NK-92 treated with Interleukin-12 subunit alpha and Interleukin-12 subunit beta, amount 100 ng/mL, for 24 hours (cell line): ENCODE measurements around the gene LPP.

Source experiments
- DNase-seq: peaks from one replicate; lab custom pipeline; 2025; lab: John Stamatoyannopoulos, UW

LPP gene

GRCh38 chr3:188516515-188516914 is 362.6 kb downstream of the LPP start:
- DNase-seq, result no peak

GRCh38 chr3:188518416-188518815 is 364.5 kb downstream of the LPP start:
- DNase-seq, result no peak

- DNase-seq, result no peak
Observed at GRCh38 chr3:188518835-188519452, 365.0 kb downstream of the LPP start.

- no peak for DNase-seq
Observed at GRCh38 chr3:188520466-188520865, 366.5 kb downstream of the LPP start.

GRCh38 chr3:188522115-188522514 is 368.2 kb downstream of the LPP start:
- no peak for DNase-seq

GRCh38 chr3:188523291-188523690 is 369.3 kb downstream of the LPP start:
- no peak for DNase-seq

GRCh38 chr3:188524052-188524451 is 370.1 kb downstream of the LPP start:
- no peak for DNase-seq

GRCh38 chr3:188526057-188526456 is 372.1 kb downstream of the LPP start:
- DNase-seq, result no peak

GRCh38 chr3:188527389-188527788 is 373.4 kb downstream of the LPP start:
- no peak for DNase-seq

- DNase-seq, result no peak
Observed at GRCh38 chr3:188528396-188528795, 374.4 kb downstream of the LPP start.

GRCh38 chr3:188529228-188529627 is 375.3 kb downstream of the LPP start:
- no peak for DNase-seq

GRCh38 chr3:188530226-188530625 is 376.3 kb downstream of the LPP start:
- DNase-seq, result no peak

- DNase-seq, result no peak
Observed at GRCh38 chr3:188531210-188531609, 377.3 kb downstream of the LPP start.

- no peak for DNase-seq
Observed at GRCh38 chr3:188533172-188533571, 379.2 kb downstream of the LPP start.

GRCh38 chr3:188533612-188534357 is 379.8 kb downstream of the LPP start:
- DNase-seq, result no peak

- no peak for DNase-seq
Observed at GRCh38 chr3:188534633-188535032, 380.7 kb downstream of the LPP start.

GRCh38 chr3:188537606-188538005 is 383.6 kb downstream of the LPP start:
- DNase-seq, result no peak

- no peak for DNase-seq
Observed at GRCh38 chr3:188539037-188539436, 385.1 kb downstream of the LPP start.

GRCh38 chr3:188539631-188540194 is 385.8 kb downstream of the LPP start:
- DNase-seq, result no peak

- DNase-seq, result no peak
Observed at GRCh38 chr3:188542196-188542595, 388.2 kb downstream of the LPP start.

GRCh38 chr3:188544012-188544411 is 390.1 kb downstream of the LPP start:
- no peak for DNase-seq

- DNase-seq, result no peak
Observed at GRCh38 chr3:188546835-188547670, 393.1 kb downstream of the LPP start.

GRCh38 chr3:188553569-188553968 is 399.6 kb downstream of the LPP start:
- peak; percentile 41 for DNase-seq
